ENCODE data around the gene HOXC12.

The HOXC12 gene

DNA sequence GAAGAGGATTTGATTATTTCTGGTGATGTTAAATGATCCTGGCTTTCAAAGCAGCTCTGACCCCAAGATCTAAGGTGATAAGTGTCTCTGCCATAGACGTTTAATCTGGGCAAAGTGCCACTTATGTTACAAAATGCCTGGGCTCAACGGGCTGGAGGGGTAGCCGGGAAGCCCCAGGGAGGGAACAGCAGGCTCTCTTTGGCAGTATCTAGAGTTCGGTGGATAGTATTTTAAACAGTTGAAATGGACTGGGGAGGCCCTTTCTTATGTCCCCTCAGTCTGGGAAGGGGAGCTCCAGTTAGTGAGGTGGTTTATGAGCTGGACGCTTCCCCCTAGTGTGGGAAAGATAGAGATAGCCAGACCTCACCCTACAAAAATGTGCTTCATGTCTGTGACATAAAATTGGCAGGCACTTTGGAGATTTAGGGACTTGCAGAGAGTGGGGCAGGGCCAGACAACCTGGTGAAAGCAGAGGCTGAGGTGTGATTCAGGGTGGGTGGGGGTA, 12.8 kb downstream of the HOXC12 start:
- H2AFZ ChIP-seq (ENCODE audit: low read length), result no peak overlapping the region
- H4K20me1 ChIP-seq (ENCODE audit: insufficient read depth, low read length), result no peaks in the 10 kb centered on the region
- no peaks in the 10 kb centered on the region for H3K79me2 ChIP-seq (ENCODE audit: insufficient read depth, low read length)
- H3K4me1 ChIP-seq (ENCODE audit: insufficient read depth, low read length, severe bottlenecking), result no peaks in the 10 kb centered on the region
- no peak overlapping the region for H3K4me2 ChIP-seq (ENCODE audit: low read length)
- no peak overlapping the region for H3K4me3 ChIP-seq (ENCODE audit: low read depth, low read length, poor library complexity, severe bottlenecking)
- no peaks in the 10 kb centered on the region for H3K9me2 ChIP-seq (ENCODE audit: low read depth, low read length)
- H3K27ac ChIP-seq (ENCODE audit: low read depth, low read length, poor library complexity, severe bottlenecking), result no peak overlapping the region
- no peak overlapping the region for H3K9ac ChIP-seq (ENCODE audit: low read length)
- no peaks in the 10 kb centered on the region for H3F3A ChIP-seq (ENCODE audit: insufficient read depth, low read length)
- TF ChIP-seq EZH2 (IDR thresholded peaks at IDR 0.05; ENCODE audit: borderline replicate concordance, low read length), result no peak
- TF ChIP-seq, protein P1, sequence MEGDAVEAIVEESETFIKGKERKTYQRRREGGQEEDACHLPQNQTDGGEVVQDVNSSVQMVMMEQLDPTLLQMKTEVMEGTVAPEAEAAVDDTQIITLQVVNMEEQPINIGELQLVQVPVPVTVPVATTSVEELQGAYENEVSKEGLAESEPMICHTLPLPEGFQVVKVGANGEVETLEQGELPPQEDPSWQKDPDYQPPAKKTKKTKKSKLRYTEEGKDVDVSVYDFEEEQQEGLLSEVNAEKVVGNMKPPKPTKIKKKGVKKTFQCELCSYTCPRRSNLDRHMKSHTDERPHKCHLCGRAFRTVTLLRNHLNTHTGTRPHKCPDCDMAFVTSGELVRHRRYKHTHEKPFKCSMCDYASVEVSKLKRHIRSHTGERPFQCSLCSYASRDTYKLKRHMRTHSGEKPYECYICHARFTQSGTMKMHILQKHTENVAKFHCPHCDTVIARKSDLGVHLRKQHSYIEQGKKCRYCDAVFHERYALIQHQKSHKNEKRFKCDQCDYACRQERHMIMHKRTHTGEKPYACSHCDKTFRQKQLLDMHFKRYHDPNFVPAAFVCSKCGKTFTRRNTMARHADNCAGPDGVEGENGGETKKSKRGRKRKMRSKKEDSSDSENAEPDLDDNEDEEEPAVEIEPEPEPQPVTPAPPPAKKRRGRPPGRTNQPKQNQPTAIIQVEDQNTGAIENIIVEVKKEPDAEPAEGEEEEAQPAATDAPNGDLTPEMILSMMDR (IDR thresholded peaks at IDR 0.05; ENCODE audit: low read length), result no peak
- no peaks in the 10 kb centered on the region for H3K36me3 ChIP-seq (ENCODE audit: insufficient read depth, low read length)
- H3K9me3 ChIP-seq (ENCODE audit: low read length), result no peaks in the 10 kb centered on the region
- peaks cover 7% of the 10 kb centered on the region; the same call in 1 of the 2 replicates for H3K27me3 ChIP-seq (ENCODE audit: insufficient read depth, low read length)

GRCh38 chr12:53968214-53969127, 13.8 kb downstream of the HOXC12 start:
- Histone ChIP-seq H3K9ac (ENCODE audit: low read length) (no peak overlapping the region), H3K9me2 (ENCODE audit: low read depth, low read length) (no peaks in the 10 kb centered on the region), H3K79me2 (ENCODE audit: insufficient read depth, low read length) (no peaks in the 10 kb centered on the region), H3K27ac (ENCODE audit: low read depth, low read length, poor library complexity, severe bottlenecking) (no peak overlapping the region), H3K4me3 (ENCODE audit: low read depth, low read length, poor library complexity, severe bottlenecking) (no peak overlapping the region), H3K36me3 (ENCODE audit: insufficient read depth, low read length) (no peaks in the 10 kb centered on the region), H3K27me3 (ENCODE audit: insufficient read depth, low read length) (peaks cover 7% of the 10 kb centered on the region; the same call in 1 of the 2 replicates), H3K4me2 (ENCODE audit: low read length) (no peak overlapping the region), H4K20me1 (ENCODE audit: insufficient read depth, low read length) (no peaks in the 10 kb centered on the region), H3F3A (ENCODE audit: insufficient read depth, low read length) (no peaks in the 10 kb centered on the region), H3K4me1 (ENCODE audit: insufficient read depth, low read length, severe bottlenecking) (no peaks in the 10 kb centered on the region), H2AFZ (ENCODE audit: low read length) (no peak overlapping the region), H3K9me3 (ENCODE audit: low read length) (no peaks in the 10 kb centered on the region)
- TF ChIP-seq EZH2 (IDR thresholded peaks at IDR 0.05; ENCODE audit: borderline replicate concordance, low read length), result no peak
- TF ChIP-seq, protein P1 (IDR thresholded peaks at IDR 0.05; ENCODE audit: low read length), result no peak

- Histone ChIP-seq H3K4me1 (ENCODE audit: insufficient read depth, low read length, severe bottlenecking) (no peaks in the 10 kb centered on the region), H3K4me3 (ENCODE audit: low read depth, low read length, poor library complexity, severe bottlenecking) (no peak overlapping the region), H3K36me3 (ENCODE audit: insufficient read depth, low read length) (no peaks in the 10 kb centered on the region), H3K27me3 (ENCODE audit: insufficient read depth, low read length) (peaks cover 7% of the 10 kb centered on the region; the same call in 1 of the 2 replicates), H4K20me1 (ENCODE audit: insufficient read depth, low read length) (no peaks in the 10 kb centered on the region), H3K9me2 (ENCODE audit: low read depth, low read length) (no peaks in the 10 kb centered on the region), H3K9me3 (ENCODE audit: low read length) (no peaks in the 10 kb centered on the region), H2AFZ (ENCODE audit: low read length) (no peak overlapping the region), H3K79me2 (ENCODE audit: insufficient read depth, low read length) (no peaks in the 10 kb centered on the region), H3K27ac (ENCODE audit: low read depth, low read length, poor library complexity, severe bottlenecking) (no peak overlapping the region), H3K9ac (ENCODE audit: low read length) (no peak overlapping the region), H3K4me2 (ENCODE audit: low read length) (no peak overlapping the region), H3F3A (ENCODE audit: insufficient read depth, low read length) (no peaks in the 10 kb centered on the region)
- TF ChIP-seq, protein P1 (IDR thresholded peaks at IDR 0.05; ENCODE audit: low read length), result no peak
- TF ChIP-seq EZH2 (IDR thresholded peaks at IDR 0.05; ENCODE audit: borderline replicate concordance, low read length), result no peak
These were observed 15.0 kb downstream of the HOXC12 start for GRCh38 chr12:53969588-53970259.

Measured in OCI-LY1 (cell line).